ENCODE measurements around the gene NAV2.

NAV2 gene

DNA sequence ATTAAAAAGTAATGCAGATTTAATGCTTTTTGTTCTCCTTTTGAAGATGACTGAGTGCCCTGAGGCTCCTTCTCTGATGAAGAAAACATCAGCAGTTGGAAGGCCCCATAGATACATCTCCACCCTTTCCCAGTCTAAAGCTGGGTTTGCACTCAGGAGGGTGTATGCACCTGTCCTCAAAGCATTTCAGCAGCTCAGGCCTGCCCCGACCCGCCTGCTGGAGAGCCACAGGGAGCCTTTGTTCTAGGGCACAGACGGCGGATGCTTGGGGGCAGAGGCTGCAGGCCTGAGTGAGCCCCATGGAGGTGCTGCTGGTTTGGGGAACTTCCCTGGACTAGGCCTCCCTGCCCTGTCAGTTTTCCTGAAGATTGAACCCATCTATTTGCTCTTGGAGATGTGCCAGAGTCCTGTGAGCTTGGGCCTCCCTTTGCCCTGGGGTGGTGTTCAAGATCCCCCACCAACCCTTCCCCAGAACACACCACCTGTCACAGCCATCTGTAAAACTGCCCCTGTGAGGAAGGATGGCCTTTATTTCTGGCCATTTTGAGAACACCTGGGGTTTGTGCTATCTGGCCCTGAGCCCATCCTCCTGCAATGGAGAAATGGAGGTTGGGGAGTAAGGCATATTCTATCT lies 160.0 kb downstream of the NAV2 start:
- DNase-seq (ENCODE audit: low spot score), result no peak

DNA sequence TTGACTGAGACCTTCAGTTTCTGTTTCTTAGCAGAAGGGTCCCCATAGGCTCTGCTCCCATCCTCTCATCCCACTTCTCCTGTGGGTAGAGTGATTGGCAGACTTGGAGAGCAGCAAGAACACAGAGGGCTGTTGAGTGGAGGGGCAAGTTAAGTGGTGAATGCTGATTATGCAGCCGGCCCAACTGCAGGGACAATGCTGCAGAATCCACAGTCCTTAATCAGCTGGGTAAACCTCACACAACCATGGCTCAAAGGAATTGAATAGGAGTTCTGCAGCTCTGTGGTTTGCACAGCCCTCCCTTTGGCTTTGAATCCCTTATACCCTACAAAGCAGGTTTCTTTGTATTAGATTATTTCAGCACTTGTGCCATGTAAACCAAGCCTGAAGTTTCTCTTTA lies 161.1 kb downstream of the NAV2 start:
- TF ChIP-seq CTCF (IDR thresholded peaks at IDR 0.05; ENCODE audit: extremely low read depth, insufficient read depth, missing control alignments), result no peak
- DNase-seq (ENCODE audit: low spot score), result no peak
- in situ Hi-C loops (cut with MboI; ENCODE audit: low pct_unique_long_range_greater_than_20kb, low sequenced_read_pairs, unreplicated experiment), result no loop called here

More for the DNA sequence above, 160.0 kb downstream of the NAV2 start:
- TF ChIP-seq CTCF (IDR thresholded peaks at IDR 0.05; ENCODE audit: extremely low read depth, insufficient read depth, missing control alignments), result no peak
- in situ Hi-C loops (cut with MboI; ENCODE audit: low pct_unique_long_range_greater_than_20kb, low sequenced_read_pairs, unreplicated experiment), result no loop called here

GRCh38 chr11:19874266-19874665 lies 161.6 kb downstream of the NAV2 start:
- no peak for TF ChIP-seq CTCF (IDR thresholded peaks at IDR 0.05; ENCODE audit: extremely low read depth, insufficient read depth, missing control alignments)
- no peak for DNase-seq (ENCODE audit: low spot score)
- in situ Hi-C loops (cut with MboI; ENCODE audit: low pct_unique_long_range_greater_than_20kb, low sequenced_read_pairs, unreplicated experiment), result no loop called here

DNA sequence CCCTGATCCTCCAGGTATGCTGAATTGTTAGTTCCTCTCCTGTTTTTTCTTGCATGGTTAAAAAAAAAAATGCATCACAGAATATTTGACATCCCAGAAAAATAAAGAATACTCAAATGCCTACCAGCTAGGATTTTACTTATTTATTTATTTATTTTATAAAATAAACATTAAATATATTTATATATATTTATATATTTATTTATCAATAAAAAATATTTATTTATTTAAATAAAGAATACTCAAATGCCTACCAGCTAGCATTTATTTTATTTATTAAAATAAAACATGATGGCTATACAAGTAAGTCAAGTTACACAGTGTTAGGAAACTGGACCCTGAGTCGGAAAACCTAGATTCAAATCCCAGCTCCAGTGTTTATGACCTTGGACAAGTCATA lies 164.1 kb downstream of the NAV2 start:
- in situ Hi-C loops (cut with MboI; ENCODE audit: low pct_unique_long_range_greater_than_20kb, low sequenced_read_pairs, unreplicated experiment), result no loop called here
- no peak for TF ChIP-seq CTCF (IDR thresholded peaks at IDR 0.05; ENCODE audit: extremely low read depth, insufficient read depth, missing control alignments)
- DNase-seq (ENCODE audit: low spot score), result no peak

DNA sequence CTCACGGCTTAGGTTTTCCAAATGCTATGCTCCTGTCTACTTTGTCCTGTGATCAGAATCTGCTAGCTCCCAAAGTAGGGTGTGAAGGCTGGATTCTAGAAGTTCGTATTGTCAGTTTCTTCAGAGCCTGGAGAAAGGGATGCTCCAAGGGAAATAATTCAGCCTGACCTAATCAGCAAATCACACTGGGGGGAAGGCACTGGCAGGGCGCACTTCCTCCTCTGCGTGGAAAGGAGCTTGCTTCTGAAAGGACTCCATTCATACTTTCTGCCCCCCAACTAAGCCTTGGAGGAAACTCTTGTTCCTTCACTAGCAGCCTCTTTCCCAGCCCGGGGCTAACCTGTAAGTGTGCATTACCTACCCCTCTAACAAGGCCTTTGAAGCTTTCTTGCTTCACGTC lies 165.9 kb downstream of the NAV2 start:
- no peak for DNase-seq (ENCODE audit: low spot score)
- no peak for TF ChIP-seq CTCF (IDR thresholded peaks at IDR 0.05; ENCODE audit: extremely low read depth, insufficient read depth, missing control alignments)
- in situ Hi-C loops (cut with MboI; ENCODE audit: low pct_unique_long_range_greater_than_20kb, low sequenced_read_pairs, unreplicated experiment), result no loop called here

- in situ Hi-C loops (cut with MboI; ENCODE audit: low pct_unique_long_range_greater_than_20kb, low sequenced_read_pairs, unreplicated experiment), result no loop called here
- DNase-seq (ENCODE audit: low spot score), result no peak
- TF ChIP-seq CTCF (IDR thresholded peaks at IDR 0.05; ENCODE audit: extremely low read depth, insufficient read depth, missing control alignments), result no peak
Observed at GRCh38 chr11:19879307-19880087, 166.9 kb downstream of the NAV2 start.

Data from GM13977 (cell line).